Keratinocyte (primary cell): ENCODE data around the gene MMRN2.

Source experiments
- EZH2 ChIP-seq: IDR thresholded peaks from one replicate; pipeline ENCODE4 v1.6.1; 2012; ENCODE audit warnings: inconsistent platforms, mild to moderate bottlenecking, low read length, moderate library complexity
- TF ChIP-seq, protein P1 (sequence below), 3 experiments: IDR thresholded peaks in 1 of 3; conservative IDR thresholded peaks in 1 of 3; optimal IDR thresholded peaks in 1 of 3; 2 replicates in 2 of 3; 3 replicates in 1 of 3; pipeline versions ENCODE3 to v1.5.1; 2011; ENCODE audit warnings: low read length in 3 of 3, mild to moderate bottlenecking in 3 of 3, moderate library complexity in 2 of 3, control low read depth in 1 of 3, inconsistent platforms in 1 of 3; ENCODE audit not compliant: insufficient read depth in 2 of 3; ENCODE audit errors: extremely low read depth in 1 of 3

DNA sequence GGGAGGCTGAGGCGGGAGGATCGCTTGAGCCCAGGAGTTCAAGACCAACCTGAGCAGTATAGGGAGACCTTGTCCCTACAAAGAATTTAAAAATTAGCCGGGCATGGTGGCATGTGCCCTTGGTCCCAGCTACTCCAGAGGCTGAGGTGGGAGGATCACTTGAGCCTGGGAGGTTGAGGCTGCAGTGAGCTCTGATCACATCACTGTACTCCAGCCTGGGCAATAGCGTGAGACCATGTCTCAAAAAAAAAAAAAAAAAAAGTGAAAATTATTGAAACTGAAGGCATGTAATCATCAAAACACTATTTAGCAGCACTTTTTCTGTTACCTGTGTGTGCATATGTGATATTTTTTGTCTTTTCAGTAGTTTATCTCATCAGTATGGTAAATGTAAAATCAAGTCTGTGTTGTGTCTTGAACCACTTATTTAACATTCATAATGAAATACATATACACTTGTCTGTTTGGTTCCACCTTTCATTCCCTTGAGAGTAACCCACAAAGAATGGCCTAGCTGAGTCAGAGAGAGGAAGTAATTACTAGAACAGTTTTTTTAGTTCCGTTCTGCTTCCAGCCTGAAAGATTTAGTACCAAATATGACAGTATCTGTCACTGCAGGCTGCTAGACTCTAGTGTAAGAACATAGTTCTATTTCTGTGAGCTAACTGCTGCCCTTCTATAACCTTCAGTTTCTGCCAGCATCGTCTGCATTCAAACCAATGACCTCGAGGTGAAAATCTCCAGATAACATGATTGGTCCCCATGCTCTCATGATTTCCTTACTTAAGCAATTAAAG is 68.6 kb downstream of the MMRN2 start:
- no peak for TF ChIP-seq EZH2
- TF ChIP-seq, protein P1, sequence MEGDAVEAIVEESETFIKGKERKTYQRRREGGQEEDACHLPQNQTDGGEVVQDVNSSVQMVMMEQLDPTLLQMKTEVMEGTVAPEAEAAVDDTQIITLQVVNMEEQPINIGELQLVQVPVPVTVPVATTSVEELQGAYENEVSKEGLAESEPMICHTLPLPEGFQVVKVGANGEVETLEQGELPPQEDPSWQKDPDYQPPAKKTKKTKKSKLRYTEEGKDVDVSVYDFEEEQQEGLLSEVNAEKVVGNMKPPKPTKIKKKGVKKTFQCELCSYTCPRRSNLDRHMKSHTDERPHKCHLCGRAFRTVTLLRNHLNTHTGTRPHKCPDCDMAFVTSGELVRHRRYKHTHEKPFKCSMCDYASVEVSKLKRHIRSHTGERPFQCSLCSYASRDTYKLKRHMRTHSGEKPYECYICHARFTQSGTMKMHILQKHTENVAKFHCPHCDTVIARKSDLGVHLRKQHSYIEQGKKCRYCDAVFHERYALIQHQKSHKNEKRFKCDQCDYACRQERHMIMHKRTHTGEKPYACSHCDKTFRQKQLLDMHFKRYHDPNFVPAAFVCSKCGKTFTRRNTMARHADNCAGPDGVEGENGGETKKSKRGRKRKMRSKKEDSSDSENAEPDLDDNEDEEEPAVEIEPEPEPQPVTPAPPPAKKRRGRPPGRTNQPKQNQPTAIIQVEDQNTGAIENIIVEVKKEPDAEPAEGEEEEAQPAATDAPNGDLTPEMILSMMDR (optimal IDR thresholded peaks at IDR 0.05 in 1 of 3, IDR thresholded peaks at IDR 0.05 in 1 of 3, conservative IDR thresholded peaks at IDR 0.05 in 1 of 3; ENCODE audit: extremely low read depth in 1 of 3, insufficient read depth in 2 of 3, low read length in 3 of 3): no peak
